Omental fat pad (tissue), 4 donors: ENCODE results near the gene SHISA9. TPM values are rescaled to one million over a fixed set of nuclear protein-coding genes. Genes with fewer than 3 reads are reported as not detected.

Experiments used
- ATAC-seq: fragments of 150-250 bp; one replicate; pipeline ENCODE4 v1.9.1; 2016; ENCODE audit warnings: mild to moderate bottlenecking, moderate library complexity; ENCODE audit not compliant: low FRiP score
- DNase-seq: peaks from one replicate; pipeline ENCODE4 v3.0.0-alpha.2; 2019; ENCODE audit warnings: low spot score
- total RNA-seq, 4 donors: library from RNA; depleted of rRNA; stranded (reverse); fragments of >200 nt; gene quantifications; one replicate each; pipeline ENCODE4 v1.1.0, GENCODE V29; 2016
- TF ChIP-seq, protein P1 (sequence below), 3 donors: fragments of 450-650 bp; IDR thresholded peaks; one replicate each; pipeline ENCODE4 v1.5.1; 2016 to 2017; ENCODE audit warnings: antibody characterized with exemption in 3 of 3, mild to moderate bottlenecking in 3 of 3, moderate library complexity in 2 of 3

Gene SHISA9
- total RNA-seq, 4 donors from 2014 or later = 1.1 TPM; not detected in 3

DNA sequence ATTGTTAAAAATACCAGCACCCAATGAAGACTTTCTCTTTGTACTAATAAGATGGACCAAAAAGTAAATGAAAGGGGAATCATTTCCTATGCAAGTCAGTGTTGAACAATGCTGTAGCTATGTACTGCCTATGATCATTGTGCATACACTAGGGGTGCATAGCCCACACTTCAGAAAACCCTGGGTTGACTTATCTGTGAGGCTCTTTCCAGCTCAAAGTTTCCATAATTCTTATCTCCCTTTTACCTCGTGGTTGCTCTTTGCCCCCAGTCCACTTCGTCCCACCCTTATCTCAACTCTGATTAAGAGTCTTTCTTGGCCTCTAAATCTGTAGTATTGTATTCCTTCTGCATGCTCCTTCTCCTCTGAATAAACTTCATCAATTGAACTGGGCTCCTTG, 336.8 kb downstream of the SHISA9 start:
- DNase-seq (no peak), ATAC-seq (no peak)
- TF ChIP-seq, protein P1, sequence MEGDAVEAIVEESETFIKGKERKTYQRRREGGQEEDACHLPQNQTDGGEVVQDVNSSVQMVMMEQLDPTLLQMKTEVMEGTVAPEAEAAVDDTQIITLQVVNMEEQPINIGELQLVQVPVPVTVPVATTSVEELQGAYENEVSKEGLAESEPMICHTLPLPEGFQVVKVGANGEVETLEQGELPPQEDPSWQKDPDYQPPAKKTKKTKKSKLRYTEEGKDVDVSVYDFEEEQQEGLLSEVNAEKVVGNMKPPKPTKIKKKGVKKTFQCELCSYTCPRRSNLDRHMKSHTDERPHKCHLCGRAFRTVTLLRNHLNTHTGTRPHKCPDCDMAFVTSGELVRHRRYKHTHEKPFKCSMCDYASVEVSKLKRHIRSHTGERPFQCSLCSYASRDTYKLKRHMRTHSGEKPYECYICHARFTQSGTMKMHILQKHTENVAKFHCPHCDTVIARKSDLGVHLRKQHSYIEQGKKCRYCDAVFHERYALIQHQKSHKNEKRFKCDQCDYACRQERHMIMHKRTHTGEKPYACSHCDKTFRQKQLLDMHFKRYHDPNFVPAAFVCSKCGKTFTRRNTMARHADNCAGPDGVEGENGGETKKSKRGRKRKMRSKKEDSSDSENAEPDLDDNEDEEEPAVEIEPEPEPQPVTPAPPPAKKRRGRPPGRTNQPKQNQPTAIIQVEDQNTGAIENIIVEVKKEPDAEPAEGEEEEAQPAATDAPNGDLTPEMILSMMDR (IDR thresholded peaks at IDR 0.05) = no peak

DNA sequence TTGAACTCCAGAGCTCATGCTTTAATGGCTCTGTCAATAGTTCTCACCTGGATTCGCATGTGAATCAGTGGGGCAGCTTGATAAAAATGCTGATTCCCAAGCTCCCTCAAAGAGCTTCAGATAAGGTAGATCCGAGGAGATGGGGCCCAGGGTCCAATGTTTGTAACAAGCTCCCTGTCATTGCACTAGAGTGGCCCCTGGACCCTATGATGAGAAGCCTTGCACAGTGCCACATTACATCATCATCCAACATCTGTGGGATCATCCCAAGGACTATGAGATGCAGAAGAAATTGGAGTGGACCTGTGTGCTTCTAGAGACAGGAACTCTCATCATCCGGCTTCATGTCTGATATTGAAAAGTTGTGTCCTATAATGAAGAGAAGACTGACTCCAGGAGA, 340.8 kb downstream of the SHISA9 start:
- no peak for ATAC-seq

DNA sequence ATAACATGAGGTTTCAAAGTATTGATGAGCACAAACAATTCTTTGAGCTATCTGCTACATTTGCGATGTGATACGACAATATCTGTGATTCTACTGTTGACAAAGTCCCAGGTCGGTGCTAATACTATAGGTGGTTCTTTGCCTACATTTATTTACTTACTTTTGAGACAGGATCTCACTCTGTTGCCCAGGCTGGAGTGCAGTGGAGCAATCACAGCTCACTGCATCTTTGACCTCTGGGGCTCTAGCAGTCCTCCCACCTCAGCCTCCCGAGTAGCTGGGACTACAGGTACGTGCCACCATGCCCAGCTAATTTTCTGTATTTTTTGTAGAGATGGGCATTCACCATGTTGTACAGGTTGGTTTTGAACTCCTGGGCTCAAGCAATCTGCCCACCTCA, 343.4 kb downstream of the SHISA9 start:
- TF ChIP-seq, protein P1 (IDR thresholded peaks at IDR 0.05) = no peak
- ATAC-seq = no peak
- no peak for DNase-seq

More for the DNA sequence above, 340.8 kb downstream of the SHISA9 start:
- DNase-seq = no peak
- TF ChIP-seq, protein P1 (IDR thresholded peaks at IDR 0.05) = no peak

DNA sequence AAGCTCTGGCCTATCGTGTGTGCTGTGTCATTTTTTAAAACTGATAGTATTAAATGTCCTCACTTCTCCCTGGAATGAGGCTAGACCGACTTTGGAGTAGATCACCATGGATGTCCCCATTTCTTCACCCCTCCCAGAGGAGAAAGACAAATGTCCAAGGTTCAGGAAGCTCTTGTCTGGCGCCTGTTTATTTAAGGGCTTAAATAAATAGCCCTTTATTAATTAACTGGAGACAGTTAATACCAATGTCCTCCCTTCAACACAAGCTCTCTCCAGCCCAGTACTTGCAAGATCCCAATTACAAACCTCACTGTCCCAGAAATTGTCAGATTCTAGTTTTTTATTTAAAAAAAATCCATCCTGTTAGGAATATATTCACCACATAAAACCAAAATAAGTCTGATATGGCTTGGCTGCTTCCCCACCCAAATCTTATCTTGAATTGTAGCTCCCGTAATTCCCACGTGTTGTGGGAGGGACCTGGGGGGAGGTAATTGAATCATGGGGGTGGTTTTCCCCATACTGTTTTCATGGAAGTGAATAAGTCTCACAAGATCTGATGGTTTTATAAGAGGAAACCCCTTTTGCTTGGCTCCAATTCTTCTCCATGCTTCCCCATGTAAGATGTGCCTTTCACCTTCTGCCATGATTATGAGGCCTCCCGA, 344.4 kb downstream of the SHISA9 start:
- TF ChIP-seq, protein P1 (IDR thresholded peaks at IDR 0.05) = no peak
- ATAC-seq (no peak), DNase-seq (no peak)

DNA sequence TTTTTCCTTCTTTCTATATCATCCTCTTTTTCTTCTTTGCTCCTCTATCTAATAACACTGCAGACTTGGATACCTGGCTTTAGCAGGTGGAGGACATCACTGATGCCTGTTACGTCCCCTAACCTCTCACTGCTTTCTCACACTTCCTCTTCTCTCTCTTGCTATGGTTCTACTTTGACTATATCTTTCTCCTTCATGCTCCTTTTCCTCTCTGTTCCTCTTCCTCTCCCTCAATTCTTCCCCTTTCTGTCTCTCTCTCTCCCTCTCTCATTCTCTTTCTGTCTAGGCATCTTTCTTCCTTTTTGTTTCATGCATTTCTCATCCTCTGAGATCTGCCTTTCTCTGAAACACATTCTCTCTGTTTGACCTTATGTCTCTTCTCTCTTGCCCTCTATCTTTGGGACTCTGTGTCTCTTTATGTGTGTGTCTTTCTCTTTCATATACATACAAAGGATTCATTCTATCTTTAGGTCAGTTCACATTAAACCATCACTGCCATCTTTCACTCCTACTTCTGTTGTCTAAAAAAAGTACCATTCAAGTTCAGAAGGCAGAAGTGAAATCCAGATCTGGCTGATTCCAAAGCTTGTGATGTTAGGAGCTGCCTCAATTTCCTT, 353.7 kb downstream of the SHISA9 start:
- ATAC-seq (no peak), DNase-seq (no peak)
- TF ChIP-seq, protein P1 (IDR thresholded peaks at IDR 0.05) = no peak

DNA sequence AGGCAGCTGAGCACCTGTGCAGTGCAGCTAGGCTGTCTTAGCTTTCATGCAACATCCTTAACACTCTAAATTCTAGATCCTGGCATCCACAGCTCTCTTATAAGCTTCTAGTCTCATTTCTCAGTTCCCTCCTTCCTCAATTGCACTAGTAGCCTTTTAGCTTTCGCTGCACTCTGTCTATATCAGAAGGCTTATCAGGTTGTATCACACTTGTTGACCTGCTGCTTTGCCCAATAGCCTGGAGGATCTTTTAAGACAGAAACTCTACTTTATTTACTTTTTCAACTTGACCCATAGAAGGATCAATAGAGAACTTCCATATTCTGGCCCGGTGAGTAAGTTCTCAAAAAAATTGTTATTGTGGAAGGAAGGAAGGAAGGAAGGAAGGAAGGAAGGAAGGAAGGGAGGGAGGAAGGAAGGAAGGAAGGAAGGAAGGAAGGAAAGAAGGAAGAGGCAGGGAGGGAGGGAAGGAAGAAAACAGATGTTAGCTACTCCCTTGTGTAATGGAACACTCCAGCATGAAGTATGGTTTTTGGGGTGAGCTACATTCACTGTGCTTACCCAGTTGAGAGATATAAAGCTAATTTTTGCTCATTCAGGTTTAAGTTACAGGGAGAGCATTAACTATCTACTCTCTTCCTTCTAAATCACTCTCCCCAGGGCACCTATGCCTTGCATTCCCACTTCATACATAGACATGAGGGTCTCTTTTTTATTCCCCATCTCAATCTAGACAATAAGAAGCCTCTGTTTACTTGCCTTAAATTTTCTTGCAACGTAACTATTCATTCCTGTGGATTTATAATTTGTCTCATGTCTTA, 361.1 kb downstream of the SHISA9 start:
- DNase-seq (no peak), ATAC-seq (no peak)
- TF ChIP-seq, protein P1 (IDR thresholded peaks at IDR 0.05) = no peak
